Measurements from ENCODE around the gene RASSF4.

GRCh38 chr10:44928462-44928861 is 31.1 kb upstream of the RASSF4 start:
- no peak for TF ChIP-seq CTCF (IDR thresholded peaks at IDR 0.05; ENCODE audit: low read depth, low read length)
- TF ChIP-seq EZH2phosphoT487 (IDR thresholded peaks at IDR 0.05; ENCODE audit: low read depth): no peak

Measured in OCI-LY3 (cell line).